HG02943 (cell line): ENCODE data around the gene CSE1L.
"Not testable (repeated sequence)": the region's sequence is repeated elsewhere in the genome, so short reads cannot be mapped to it uniquely, and the experiment has no call there.

ENCODE experiments used
- ATAC-seq: cut with Tn5 transposase; IDR thresholded peaks from one replicate; pipeline ENCODE4 v1.9.1; 2021; ENCODE audit warnings: mild to moderate bottlenecking, low read depth, moderate library complexity; ENCODE audit not compliant: unreplicated experiment

CSE1L gene

DNA sequence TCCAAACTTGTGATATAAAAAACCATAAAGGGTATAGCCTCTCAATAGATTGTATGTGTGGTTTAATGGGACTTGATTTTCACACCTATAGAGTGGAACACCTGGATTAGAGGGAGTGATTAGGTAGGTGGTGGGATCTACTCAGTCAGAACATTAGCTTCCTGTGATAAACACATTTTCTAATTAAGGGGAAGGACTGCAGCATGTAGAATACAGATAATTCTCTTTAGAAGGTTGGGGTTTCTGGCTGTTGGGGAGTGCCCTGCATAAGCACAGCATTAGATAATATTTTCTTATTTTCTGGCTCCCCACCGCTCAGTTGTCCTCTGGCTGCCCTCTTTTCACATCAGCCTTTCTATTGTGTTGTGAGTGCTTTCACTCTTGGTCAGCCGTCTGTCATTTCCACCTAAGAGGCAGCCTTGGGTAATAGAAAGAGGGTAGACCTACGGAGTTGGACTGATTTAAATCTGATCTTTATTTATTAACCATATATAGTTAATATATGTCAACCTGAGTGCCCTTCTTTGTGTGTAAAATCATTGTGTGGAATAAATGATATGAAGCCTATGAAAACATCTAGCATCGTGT lies 8.0 kb downstream of the CSE1L start:
- peak; percentile 67 for ATAC-seq

DNA sequence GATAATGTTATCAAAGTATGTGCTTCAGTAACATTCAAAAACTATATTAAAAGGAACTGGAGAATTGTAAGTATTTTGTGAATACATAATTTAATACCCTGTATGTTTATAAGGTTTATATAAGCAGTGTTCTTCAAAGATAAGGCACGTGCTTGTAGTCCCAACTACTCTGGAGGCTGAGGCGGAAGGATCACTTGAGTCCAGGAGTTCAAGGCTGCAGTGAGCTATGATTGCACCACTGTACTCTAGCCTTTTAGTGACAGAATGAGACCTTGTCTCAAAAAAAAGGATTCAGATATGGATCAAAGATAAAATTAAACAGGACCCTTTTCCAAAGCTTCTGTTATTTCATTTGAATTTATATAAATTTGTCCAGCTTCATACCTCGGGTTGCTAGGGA lies 17.2 kb downstream of the CSE1L start:
- no peak for ATAC-seq

DNA sequence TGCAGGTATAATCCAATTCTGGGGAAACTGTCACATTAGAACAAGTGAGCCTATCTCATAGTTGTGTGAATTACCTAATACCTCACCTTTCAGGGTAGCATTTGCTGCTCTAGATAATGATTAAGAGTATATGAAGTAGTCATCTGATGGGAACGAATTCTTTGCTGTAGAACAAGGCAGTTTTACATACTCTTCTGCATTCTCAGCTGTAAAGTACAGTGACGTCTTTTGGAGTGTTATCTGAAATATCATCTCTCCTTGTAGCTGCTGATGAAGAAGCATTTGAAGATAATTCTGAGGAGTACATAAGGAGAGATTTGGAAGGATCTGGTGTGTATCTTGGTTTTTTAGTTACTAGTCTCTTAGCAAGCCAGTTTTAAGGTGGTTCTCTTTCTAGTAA lies 28.4 kb downstream of the CSE1L start:
- ATAC-seq = no peak

DNA sequence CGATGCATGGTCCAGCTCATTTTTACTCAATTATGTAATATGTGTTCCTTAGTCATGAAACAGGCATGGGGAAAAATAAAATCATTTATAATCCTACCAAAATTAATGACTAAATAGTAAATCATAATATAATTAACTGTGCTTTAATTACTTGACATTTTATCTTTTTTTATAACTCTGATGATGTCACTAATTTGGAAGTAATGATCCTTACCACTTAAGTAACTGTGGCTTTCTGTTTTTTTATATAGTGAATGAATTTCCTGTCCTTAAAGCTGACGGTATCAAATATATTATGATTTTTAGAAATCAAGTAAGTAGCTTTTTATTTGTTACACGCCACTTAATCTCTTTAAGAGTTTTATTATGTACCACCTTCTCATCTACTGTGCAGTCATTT lies 32.2 kb downstream of the CSE1L start:
- no peak for ATAC-seq

DNA sequence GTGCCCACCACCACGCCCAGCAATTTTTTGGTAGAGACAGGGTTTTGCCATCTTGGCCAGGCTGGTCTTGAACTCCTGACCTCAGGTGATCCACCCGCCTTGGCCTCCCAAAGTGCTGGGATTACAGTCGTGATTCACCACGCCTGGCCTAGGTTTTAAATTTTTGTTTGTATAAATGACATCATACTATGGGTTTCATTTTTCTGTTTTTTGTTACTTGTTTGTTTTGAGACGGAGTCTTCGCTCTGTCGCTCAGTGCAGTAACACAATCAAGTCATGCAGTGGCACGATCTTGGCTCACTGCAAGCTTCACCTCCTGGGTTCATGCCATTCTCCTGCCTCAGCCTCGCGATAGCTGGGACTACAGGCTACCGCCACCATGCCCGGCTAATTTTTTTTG lies 36.2 kb downstream of the CSE1L start:
- ATAC-seq = not testable (repeated sequence)

DNA sequence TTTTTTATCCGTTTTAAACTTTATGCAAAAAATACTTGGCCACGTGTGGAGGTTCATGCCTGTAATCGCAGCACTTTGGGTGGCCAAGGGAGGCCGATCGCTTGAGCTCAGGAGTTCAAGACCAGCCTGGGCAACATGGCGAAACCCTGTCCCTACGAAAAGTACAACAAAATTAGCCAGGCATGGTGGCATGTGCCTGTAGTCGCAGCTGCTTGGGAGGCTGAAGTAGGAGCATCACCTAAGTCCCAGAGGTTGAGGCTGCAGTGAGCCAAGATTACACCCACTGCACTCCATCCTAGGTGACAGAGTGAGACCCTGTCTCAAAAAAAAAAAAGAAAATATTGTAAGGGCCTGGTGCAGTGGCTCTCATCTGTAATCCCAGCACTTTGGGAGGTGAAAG lies 45.0 kb downstream of the CSE1L start:
- no peak for ATAC-seq

DNA sequence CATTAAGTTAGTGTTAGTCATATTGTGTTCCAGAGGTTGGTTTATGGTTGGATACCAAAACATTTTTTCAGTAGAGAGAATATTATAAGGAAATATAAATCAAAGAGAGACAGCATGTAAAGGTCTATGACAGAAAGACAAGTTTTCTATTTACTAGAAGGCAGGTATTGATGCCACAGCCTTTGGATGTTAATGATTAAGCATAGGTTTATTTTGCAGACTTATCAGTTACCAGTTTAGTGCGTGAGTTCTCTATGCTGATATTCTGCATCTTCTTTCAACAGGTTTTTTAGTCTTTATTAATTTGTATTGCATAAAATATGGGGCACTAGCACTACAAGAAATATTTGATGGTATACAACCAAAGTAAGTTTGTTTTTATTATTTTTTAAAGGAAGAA lies 45.6 kb downstream of the CSE1L start:
- ATAC-seq = no peak

DNA sequence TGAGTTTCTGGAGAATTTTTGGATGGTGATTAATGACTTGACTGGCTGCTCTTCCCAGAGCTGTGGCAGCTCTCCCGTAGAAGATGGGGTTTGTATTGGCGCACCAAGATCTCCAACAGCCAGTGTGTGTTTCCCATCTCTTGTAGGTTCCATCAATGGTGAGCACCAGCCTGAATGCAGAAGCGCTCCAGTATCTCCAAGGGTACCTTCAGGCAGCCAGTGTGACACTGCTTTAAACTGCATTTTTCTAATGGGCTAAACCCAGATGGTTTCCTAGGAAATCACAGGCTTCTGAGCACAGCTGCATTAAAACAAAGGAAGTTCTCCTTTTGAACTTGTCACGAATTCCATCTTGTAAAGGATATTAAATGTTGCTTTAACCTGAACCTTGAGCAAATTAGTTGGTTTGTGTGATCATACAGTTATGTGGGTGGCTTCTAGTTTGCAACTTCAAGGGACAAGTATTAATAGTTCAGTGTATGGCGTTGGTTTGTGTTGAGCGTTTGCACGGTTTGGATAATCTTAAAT lies 50.2 kb downstream of the CSE1L start:
- ATAC-seq = no peak

DNA sequence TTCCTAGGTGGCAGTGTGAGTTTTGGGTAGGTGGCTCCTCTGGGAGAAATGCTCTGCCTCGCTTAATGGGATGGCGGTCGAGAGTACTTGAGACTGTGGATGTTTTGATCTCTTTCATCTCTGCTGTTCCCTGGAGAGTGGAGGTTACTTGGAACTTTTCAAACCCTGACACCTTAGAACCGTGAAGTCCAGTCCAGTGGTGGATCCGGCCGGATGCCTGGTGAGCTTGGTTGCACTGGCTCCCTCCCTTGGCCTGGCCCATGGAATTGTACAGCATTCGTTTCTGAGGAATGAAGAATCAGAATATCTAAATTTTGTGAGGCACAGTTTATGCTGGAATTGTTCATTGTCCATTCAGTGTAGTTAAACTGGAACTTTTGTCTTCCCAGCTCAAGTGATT lies 51.0 kb downstream of the CSE1L start:
- no peak for ATAC-seq

DNA sequence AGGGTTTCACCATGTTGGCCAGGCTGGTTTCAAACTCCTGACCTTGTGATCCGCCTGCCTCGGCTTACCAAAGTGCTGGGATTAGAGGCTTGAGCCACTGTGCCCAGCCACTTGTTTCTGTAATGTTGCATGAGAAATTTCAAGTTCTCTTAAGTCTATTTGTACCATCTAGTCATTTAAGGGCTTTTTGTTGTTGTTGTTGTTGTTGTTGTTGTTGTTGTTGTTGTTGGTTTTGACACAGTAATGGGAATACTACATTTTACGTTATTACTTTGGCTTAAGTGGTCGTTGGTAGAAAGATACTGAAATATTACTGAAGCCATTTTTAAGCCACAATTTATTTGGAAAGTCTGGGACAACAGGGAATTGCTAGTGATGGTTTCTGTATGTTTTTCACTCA lies 52.0 kb downstream of the CSE1L start:
- ATAC-seq = no peak

DNA sequence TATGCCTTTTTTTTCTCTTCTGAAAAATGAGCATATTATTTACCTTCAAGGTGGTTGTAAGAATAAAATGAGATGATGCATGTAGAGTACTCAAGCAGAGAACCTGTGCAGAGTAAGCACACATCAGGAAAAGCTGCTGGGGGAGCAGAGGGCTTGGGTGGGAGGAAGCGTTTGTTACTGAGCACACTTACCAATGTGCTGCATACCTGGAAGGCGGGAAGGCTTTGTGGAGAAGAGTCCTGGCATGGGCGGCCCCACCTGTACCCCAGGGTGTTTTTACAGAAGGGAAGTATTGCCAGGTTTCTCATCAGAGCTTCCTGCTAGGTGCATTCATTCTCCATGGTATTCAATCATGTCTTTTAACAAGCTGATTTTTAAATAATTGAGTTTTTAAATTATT lies 52.9 kb downstream of the CSE1L start:
- ATAC-seq = no peak

DNA sequence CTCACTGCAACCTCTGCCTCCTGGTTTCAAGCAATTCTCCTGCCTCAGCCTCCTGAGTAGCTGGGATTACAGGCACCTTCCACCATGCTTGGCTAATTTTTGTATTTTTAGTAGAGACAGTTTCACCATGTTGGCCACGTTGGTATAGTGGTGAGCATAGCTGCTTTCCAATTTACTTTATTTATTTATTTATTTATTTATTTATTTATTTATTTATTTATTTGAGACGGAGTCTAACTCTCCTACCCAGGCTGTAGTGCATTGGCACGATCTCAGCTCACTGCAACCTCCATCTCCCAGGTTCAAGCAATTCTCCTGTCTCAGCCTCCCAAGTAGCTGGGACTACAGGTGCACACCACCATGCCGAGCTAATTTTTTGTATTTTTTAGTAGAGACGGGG lies 54.2 kb downstream of the CSE1L start:
- not testable (repeated sequence) for ATAC-seq

DNA sequence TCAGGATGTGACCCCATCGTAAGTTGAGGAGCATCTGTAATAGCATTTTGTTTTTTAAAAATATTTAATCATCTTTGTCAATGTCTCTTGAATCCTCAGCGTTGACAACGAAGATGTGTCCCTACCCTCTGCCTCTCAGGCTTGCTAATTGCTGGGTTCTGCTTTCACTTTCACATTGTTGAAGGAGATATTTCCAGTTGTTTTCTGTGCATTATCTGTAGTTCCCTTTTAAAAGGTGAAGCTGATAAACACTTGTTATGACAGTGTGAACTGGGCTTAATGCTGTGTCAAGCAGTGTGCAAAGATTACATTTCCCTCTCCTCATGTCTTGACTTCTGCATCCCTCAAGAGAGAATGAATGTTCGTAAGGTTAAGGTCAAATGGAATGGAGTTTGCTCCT lies 54.9 kb downstream of the CSE1L start:
- no peak for ATAC-seq

DNA sequence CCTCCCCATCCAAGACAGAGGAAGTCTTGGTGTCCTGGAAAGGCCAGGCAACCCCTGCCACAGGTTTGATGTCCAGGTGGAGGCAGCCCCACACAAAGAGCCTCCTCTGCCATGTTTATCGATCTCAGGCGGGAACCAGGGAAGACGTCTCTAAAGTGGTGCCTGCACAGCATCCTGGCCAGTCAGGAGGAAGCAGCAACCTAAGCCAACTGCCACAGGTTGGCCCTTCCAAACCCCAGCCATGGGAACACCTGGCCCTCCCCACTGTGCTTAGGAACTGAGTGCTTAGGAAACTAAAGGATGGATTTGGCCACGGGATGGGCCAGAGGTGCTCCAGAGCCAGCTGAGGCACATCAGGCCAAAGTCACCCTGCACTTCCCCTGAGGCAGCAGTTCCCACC lies 56.9 kb downstream of the CSE1L start:
- no peak for ATAC-seq

DNA sequence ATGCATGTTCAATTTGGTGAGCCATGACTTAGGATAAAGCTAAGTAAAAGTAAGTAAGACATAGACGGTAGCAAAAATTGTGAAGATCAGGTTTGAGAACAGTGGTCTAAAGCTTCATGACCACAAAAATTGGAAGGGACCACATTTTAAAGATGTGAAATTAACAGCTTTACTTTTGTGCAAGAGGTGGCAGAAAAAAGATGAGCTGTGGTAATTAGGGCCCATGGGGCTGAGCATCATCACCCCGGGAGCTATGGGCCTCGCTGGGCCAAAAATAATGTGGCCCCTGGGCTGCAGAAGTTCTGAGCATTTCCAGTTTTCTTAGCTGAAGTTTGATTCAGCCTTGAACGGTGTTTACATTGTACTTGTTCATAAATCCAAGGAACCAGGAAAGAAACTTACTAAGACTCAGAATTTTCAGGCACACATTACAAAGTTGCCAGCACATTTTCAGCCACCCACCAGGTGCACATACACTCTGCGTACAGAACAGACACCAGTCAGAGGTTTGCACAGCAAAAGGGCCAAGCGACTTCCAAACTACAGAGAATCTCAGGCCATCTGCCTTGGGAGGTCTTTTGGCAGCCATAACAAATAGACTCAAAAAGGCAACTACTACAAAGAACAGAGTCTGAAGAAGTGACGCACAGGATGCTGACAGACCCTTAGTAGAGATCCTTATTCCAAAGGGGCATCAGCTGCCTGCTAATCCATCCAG lies 57.7 kb downstream of the CSE1L start:
- no peak for ATAC-seq

DNA sequence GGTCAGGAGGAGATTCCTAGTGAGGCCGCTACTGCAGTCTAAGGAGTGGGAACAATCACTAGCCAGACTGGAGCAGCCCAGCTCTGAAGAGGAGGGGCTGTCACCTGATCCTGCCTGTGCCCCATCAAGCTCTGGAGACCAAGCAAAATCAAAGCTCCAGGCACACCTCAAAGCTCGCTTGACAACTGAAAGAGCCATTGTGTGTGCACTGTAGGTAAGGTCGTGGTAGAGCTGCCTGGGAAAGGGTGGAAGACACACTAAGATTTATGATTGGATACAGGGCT lies 58.2 kb downstream of the CSE1L start:
- no peak for ATAC-seq

DNA sequence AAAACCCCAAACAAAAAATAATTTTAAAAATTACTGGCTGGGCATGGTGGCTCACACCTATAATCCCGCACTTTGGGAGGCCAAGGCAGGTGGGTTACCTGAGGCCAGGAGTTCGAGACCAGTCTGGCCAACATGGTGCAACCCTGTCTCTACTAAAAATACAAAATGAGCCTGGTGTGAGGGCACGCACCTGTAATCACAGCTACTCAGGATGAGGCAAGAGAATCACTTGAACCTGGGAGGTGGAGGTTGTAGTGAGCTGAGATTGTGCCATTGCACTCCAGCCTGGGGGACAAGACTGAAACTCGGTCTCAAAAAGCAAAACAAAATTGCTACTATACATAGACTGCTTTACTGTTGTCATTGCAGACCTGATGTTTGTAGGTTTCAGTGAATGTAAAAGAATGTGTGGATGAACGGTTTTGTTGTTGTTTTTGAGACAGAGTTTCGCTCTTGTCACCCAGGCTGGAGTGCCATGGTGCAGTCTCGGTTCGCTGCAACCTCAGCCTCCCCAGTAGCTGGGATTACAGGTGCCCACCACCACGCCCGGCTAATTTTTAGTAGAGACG lies 59.0 kb downstream of the CSE1L start:
- ATAC-seq = not testable (repeated sequence)

DNA sequence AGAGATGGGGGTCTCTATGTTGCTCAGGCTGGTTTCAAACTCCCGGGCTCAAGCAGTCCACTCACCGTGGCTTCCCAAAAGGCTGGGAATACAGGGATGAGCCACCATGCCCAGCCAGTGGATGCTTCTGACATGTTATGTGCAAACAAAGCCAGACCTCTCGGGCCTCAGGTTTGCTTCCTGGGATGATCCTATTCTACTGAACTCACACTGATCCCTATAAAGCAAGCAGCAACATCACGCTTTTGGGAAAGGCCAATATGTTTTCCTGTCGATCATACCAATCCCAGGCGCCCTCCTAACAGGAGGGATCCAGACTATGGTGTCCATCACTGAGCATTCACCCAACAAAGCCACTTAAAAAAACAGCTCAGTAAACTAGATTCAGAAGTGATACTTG lies 60.2 kb downstream of the CSE1L start:
- no peak for ATAC-seq

DNA sequence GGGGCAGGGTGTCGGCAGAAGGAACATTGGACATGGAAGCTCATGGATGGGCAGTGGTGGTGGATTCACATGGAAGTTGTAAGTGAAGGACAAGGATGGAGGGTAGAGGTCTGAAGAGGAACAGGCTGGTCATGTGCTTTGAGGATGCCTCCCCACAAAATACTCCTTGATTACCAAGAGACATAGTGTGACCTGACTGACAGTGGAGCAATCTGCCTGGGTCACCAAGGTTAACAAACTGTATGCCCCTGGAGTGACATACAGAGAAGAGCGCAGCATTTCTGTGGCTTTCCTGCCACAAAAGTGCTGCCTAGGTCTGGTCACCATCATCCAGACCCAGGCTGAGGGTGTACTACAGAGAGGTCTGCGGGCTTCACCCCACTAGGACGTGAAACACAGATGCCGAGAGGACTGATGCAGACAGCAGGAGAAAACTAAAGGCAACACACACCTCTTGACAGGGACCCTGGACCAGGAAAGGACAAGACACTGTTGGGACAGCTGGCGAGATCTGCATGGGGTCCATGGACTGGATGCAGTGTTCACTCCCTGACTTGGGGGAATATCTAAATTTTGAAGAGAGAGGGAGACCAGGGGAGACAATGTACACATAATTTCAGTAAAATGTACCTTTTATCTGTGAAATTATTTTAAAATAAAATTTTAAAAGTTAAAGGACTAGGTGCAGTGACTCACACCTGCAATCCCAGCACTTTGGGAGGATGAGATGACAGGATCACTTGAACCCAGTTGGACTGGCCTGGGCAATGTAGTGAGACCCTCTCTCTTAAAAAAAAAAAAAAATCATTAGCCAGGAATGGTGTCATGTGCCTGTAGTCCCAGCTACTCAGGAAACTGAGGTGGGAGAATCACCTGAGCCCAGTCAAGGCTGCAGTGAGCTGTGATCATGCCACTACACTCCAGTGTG lies 64.9 kb downstream of the CSE1L start:
- no peak for ATAC-seq

DNA sequence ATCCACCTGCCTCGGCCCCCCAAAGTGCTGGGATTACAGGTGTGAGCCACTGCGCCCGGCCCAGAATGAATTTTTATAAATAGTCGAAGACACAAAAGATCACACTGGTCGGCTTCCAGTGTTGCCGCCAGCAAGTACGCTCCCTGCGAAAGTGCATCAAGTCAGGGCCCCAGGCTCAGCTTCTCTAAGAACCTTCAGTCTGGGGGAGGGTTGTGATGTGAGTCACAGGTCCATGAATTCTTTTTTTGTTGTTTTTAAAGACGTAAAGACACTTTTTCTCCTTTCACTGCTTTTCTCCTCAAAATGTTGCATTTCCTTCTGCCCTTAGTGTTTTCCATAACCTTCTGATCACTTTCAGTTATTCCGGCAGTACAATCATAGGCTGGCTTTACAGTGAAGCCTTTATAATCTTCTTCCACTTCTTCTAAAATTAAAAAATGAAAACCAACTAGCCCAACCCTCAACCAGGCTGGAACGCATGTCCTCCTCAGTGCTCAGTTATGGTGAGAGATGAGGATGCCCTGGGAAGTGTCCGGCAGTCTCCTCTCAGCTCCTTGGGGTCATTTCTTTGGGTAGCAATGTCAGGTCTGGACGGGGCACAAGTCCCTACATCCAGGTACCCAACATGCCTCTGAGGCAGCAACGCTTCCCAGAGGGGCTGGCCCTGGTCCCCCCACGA lies 66.6 kb downstream of the CSE1L start:
- ATAC-seq = no peak

DNA sequence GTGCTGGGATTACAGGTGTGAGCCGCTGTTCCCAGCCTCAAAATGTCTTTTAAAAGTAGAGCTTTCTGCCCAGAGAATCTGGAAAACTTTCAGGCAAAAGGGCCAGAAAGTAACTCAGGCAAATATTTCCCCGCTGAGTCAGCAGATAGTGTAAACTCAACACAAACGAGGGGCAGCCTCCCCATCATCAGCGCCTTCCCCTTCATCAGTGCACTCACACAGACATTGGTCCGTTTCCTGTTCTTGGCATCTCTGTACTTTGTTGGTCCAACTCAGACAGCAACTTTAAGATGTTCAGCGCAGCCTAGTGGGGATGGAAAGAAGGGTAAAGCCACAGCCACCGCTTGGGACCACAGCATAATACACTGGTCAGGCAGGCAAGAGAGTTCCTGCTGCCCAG lies 69.5 kb downstream of the CSE1L start:
- ATAC-seq = no peak
